Cardiac fibroblast (primary cell): Measurements from ENCODE around the gene GPR183.

Experiments used
- DNase-seq, 2 donors: peaks; one replicate each; pipeline versions ENCODE4 v3.0.0 to v3.0.0-alpha.2; 2010; ENCODE audit warnings: low read depth in 2 of 2
- H3K4me3 ChIP-seq, 2 donors: replicated peaks in 1 of 2; 1 replicate in 1 of 2; 2 replicates in 1 of 2; pipeline ENCODE4 v1.5.1; 2011; ENCODE audit warnings: low read depth in 2 of 2, low read length in 2 of 2, mild to moderate bottlenecking in 2 of 2, moderate library complexity in 1 of 2
- CTCF ChIP-seq: IDR thresholded peaks from one replicate; pipeline ENCODE4 v1.5.1; 2011; ENCODE audit warnings: low read depth, mild to moderate bottlenecking, low read length, inconsistent platforms

Gene GPR183

GRCh38 chr13:99276706-99277105, 30.5 kb downstream of the GPR183 start:
- H3K4me3 ChIP-seq, result no peak overlapping the region
- no peak for DNase-seq
- TF ChIP-seq CTCF, result no peak

- H3K4me3 ChIP-seq, result no peak overlapping the region
- no peak for TF ChIP-seq CTCF
- peak; percentile 37 to 70 for DNase-seq
Measured at GRCh38 chr13:99275093-99275469, 32.1 kb downstream of the GPR183 start.

GRCh38 chr13:99273128-99273527, 34.1 kb downstream of the GPR183 start:
- DNase-seq, result no peak
- H3K4me3 ChIP-seq, result no peak overlapping the region
- TF ChIP-seq CTCF, result no peak

GRCh38 chr13:99272481-99272880, 34.7 kb downstream of the GPR183 start:
- DNase-seq, result no peak
- no peak for TF ChIP-seq CTCF
- no peak overlapping the region for H3K4me3 ChIP-seq

- H3K4me3 ChIP-seq, result no peak overlapping the region
- DNase-seq, result no peak
- no peak for TF ChIP-seq CTCF
Measured at GRCh38 chr13:99271249-99271648, 36.0 kb downstream of the GPR183 start.

GRCh38 chr13:99270518-99270917, 36.7 kb downstream of the GPR183 start:
- no peak overlapping the region for H3K4me3 ChIP-seq

More at GRCh38 chr13:99270518-99270917, 36.7 kb downstream of the GPR183 start:
- no peak for DNase-seq
- TF ChIP-seq CTCF, result no peak
